Cardiac fibroblast (primary cell): ENCODE measurements around the gene TNS3.

ENCODE experiments used
- DNase-seq, 2 donors: peaks; one replicate each; pipeline versions ENCODE4 v3.0.0 to v3.0.0-alpha.2; 2010; ENCODE audit warnings: low read depth in 2 of 2
- H3K4me3 ChIP-seq, 2 donors: replicated peaks in 1 of 2; 1 replicate in 1 of 2; 2 replicates in 1 of 2; pipeline ENCODE4 v1.5.1; 2011; ENCODE audit warnings: low read depth in 2 of 2, low read length in 2 of 2, mild to moderate bottlenecking in 2 of 2, moderate library complexity in 1 of 2
- CTCF ChIP-seq: IDR thresholded peaks from one replicate; pipeline ENCODE4 v1.5.1; 2011; ENCODE audit warnings: low read depth, mild to moderate bottlenecking, low read length, inconsistent platforms

TNS3 gene

GRCh38 chr7:47433564-47433895, 148.4 kb downstream of the TNS3 start:
- H3K4me3 ChIP-seq = no peak overlapping the region
- DNase-seq = no peak
- no peak for TF ChIP-seq CTCF

GRCh38 chr7:47432671-47433563, 149.0 kb downstream of the TNS3 start:
- H3K4me3 ChIP-seq = no peak overlapping the region
- no peak for TF ChIP-seq CTCF
- DNase-seq = no peak

- TF ChIP-seq CTCF = no peak
- no peak overlapping the region for H3K4me3 ChIP-seq
- no peak for DNase-seq
Measured at GRCh38 chr7:47430422-47430821, 151.5 kb downstream of the TNS3 start.

- no peak for TF ChIP-seq CTCF
- H3K4me3 ChIP-seq = no peak overlapping the region
- DNase-seq = no peak
Measured at GRCh38 chr7:47428768-47429472, 153.0 kb downstream of the TNS3 start.

GRCh38 chr7:47428052-47428767, 153.7 kb downstream of the TNS3 start:
- peak in 1 of 2 donors; percentile 47 for DNase-seq
- TF ChIP-seq CTCF = no peak
- no peak overlapping the region for H3K4me3 ChIP-seq

GRCh38 chr7:47427051-47427643, 154.8 kb downstream of the TNS3 start:
- no peak overlapping the region for H3K4me3 ChIP-seq
- TF ChIP-seq CTCF = no peak
- no peak for DNase-seq
